Stimulated activated CD8-positive, alpha-beta memory T cell treated with anti-CD3 and anti-CD28 coated beads, Interleukin-7, amount 100 ng/mL, for 4 hours (primary cell): ENCODE measurements around the gene PYDC1.
"Not testable (repeated sequence)": the region's sequence is repeated elsewhere in the genome, so short reads cannot be mapped to it uniquely, and the experiment has no call there.

Source experiments
- DNase-seq, 2 donors: peaks; one replicate each; pipeline ENCODE4 v3.0.0-alpha.2; 2020; ENCODE audit warnings: low read depth in 2 of 2

The PYDC1 gene

GRCh38 chr16:31216422-31217135 is at the start of gene PYDC1:
PYDC1 (minus strand) TSS chr16:31217135; CDS start chr16:31217028, 107 bp downstream.
- DNase-seq: no peak

- DNase-seq: peak; percentile 64 to 70
Measured at GRCh38 chr16:31265329-31266245, 48.7 kb upstream of the PYDC1 start.

GRCh38 chr16:31262084-31262483 is 45.1 kb upstream of the PYDC1 start:
- no peak for DNase-seq

GRCh38 chr16:31260136-31260931 is 43.4 kb upstream of the PYDC1 start:
- DNase-seq: no peak

GRCh38 chr16:31258366-31258765 is 41.4 kb upstream of the PYDC1 start:
- DNase-seq: no peak

GRCh38 chr16:31256466-31256865 is 39.5 kb upstream of the PYDC1 start:
- DNase-seq: no peak

GRCh38 chr16:31253642-31254045 is 36.7 kb upstream of the PYDC1 start:
- peak in 1 of 2 donors; percentile 20 for DNase-seq

- DNase-seq: no peak
Measured at GRCh38 chr16:31251435-31251834, 34.5 kb upstream of the PYDC1 start.

GRCh38 chr16:31250782-31251384 is 33.9 kb upstream of the PYDC1 start:
- DNase-seq: no peak

- no peak for DNase-seq
Measured at GRCh38 chr16:31248344-31248743, 31.4 kb upstream of the PYDC1 start.

GRCh38 chr16:31246296-31246695 is 29.4 kb upstream of the PYDC1 start:
- no peak for DNase-seq

- not testable (repeated sequence) for DNase-seq
Measured at GRCh38 chr16:31245598-31245997, 28.7 kb upstream of the PYDC1 start.

- DNase-seq: no peak
Measured at GRCh38 chr16:31243734-31244670, 27.1 kb upstream of the PYDC1 start.

GRCh38 chr16:31242206-31242605 is 25.3 kb upstream of the PYDC1 start:
- no peak for DNase-seq

GRCh38 chr16:31238041-31238440 is 21.1 kb upstream of the PYDC1 start:
- DNase-seq: no peak

GRCh38 chr16:31229501-31229900 is 12.6 kb upstream of the PYDC1 start:
- no peak for DNase-seq

- no peak for DNase-seq
Measured at GRCh38 chr16:31228206-31228605, 11.3 kb upstream of the PYDC1 start.

- no peak for DNase-seq
Measured at GRCh38 chr16:31225193-31225592, 8.3 kb upstream of the PYDC1 start.

GRCh38 chr16:31224092-31224955 is 7.4 kb upstream of the PYDC1 start:
- no peak for DNase-seq

- no peak for DNase-seq
Measured at GRCh38 chr16:31223044-31223443, 6.1 kb upstream of the PYDC1 start.
